ENCODE results near the gene NTNG2. TPM values are rescaled to one million over a fixed set of nuclear protein-coding genes. Genes with fewer than 3 reads are reported as not detected.

The NTNG2 gene
- total RNA-seq, 2 donors from 2014 or later = 1.3 TPM

DNA sequence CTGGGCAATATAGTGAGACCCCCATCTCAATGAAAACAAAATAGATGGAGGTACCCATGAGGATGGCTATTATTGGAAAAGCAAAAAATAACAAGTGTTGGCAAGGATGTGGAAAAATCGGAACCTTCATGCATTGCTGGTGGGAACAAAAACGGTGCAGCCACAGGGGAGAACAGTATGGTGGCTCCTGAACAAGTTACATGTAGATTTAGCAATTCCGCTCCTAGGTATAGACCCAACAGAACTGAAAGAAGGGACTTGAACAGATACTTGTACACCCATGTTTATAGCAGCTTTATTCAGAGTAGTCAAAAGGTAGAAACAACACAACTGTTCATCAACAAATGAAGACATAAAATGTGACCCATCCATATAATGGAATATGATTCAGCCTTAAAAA is 43.0 kb downstream of the NTNG2 start:
- Mint-ChIP-seq H3K9me3 (peaks cover 8% of the 10 kb centered on the region), H3K27ac (no peak overlapping the region), H3K4me1 (peaks cover 8% of the 10 kb centered on the region), H3K36me3 (ENCODE audit: low read depth) (peaks cover 4% of the 10 kb centered on the region), H3K4me3 (no peak overlapping the region), H3K27me3 (ENCODE audit: insufficient read depth) (no peaks in the 10 kb centered on the region)
- no peaks in the 10 kb centered on the region for H3K9me3 ChIP-seq (ENCODE audit: control insufficient read depth, low read length)
- no peaks in the 10 kb centered on the region for H3K36me3 ChIP-seq (ENCODE audit: control insufficient read depth, insufficient read depth, low read length)
- no peak for DNase-seq
- H3K4me3 ChIP-seq (ENCODE audit: low read length) = no peak overlapping the region
- TF ChIP-seq CTCF (conservative IDR thresholded peaks at IDR 0.05) = no peak
- H3K27me3 ChIP-seq (ENCODE audit: control insufficient read depth, insufficient read depth, low read length, poor library complexity, severe bottlenecking) = no peaks in the 10 kb centered on the region
- no peak overlapping the region for H3K27ac ChIP-seq (ENCODE audit: low read depth, low read length)
- H3K4me1 ChIP-seq (ENCODE audit: control insufficient read depth, insufficient read depth, low read length) = no peaks in the 10 kb centered on the region
- 90 to 91% methylated on average over 3 of the region's 3 CpGs for WGBS, 2 experiments (ENCODE audit: insufficient coverage in 1 of 2, insufficient read length in 1 of 2)
- no peak overlapping the region for H3K9ac ChIP-seq (ENCODE audit: extremely low read depth, low read length, poor library complexity, severe bottlenecking)

DNA sequence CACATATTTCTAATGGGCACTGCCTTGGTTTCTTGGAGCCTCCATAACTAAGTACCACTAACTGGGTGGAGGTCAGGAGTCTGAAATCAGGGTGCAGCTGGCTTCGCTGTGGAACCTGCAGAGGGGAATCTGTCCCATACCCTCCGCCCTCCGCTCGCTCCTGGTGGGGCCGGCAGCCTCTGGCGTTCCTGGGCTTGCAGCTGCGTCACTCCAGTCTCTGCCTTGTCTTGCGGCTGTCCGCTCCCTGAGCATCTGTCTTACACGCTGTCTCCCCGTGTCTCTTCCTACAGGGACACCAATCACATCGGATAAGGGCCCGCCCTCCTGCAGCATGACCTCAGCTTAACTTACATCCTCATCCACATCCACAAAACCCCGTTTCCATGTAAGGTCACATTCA is 45.4 kb downstream of the NTNG2 start:
- H3K36me3 ChIP-seq (ENCODE audit: control insufficient read depth, insufficient read depth, low read length) = no peaks in the 10 kb centered on the region
- no peaks in the 10 kb centered on the region for H3K27me3 ChIP-seq (ENCODE audit: control insufficient read depth, insufficient read depth, low read length, poor library complexity, severe bottlenecking)
- no peak for DNase-seq
- peaks cover 8% of the 10 kb centered on the region for H3K4me1 Mint-ChIP-seq
- H3K9me3 Mint-ChIP-seq = peaks cover 8% of the 10 kb centered on the region
- peaks cover 4% of the 10 kb centered on the region for H3K36me3 Mint-ChIP-seq (ENCODE audit: low read depth)
- no peak overlapping the region for H3K4me3 Mint-ChIP-seq
- no peak overlapping the region for H3K9ac ChIP-seq (ENCODE audit: extremely low read depth, low read length, poor library complexity, severe bottlenecking)
- no peaks in the 10 kb centered on the region for H3K9me3 ChIP-seq (ENCODE audit: control insufficient read depth, low read length)
- TF ChIP-seq CTCF (conservative IDR thresholded peaks at IDR 0.05) = no peak
- no peak overlapping the region for H3K27ac Mint-ChIP-seq
- no peak overlapping the region for H3K27ac ChIP-seq (ENCODE audit: low read depth, low read length)
- H3K4me1 ChIP-seq (ENCODE audit: control insufficient read depth, insufficient read depth, low read length) = no peaks in the 10 kb centered on the region
- no peaks in the 10 kb centered on the region for H3K27me3 Mint-ChIP-seq (ENCODE audit: insufficient read depth)
- WGBS, 2 experiments (ENCODE audit: insufficient coverage in 1 of 2, insufficient read length in 1 of 2) = 88 to 98% methylated on average over 11 to 14 of the region's 14 CpGs
- no peak overlapping the region for H3K4me3 ChIP-seq (ENCODE audit: low read length)

DNA sequence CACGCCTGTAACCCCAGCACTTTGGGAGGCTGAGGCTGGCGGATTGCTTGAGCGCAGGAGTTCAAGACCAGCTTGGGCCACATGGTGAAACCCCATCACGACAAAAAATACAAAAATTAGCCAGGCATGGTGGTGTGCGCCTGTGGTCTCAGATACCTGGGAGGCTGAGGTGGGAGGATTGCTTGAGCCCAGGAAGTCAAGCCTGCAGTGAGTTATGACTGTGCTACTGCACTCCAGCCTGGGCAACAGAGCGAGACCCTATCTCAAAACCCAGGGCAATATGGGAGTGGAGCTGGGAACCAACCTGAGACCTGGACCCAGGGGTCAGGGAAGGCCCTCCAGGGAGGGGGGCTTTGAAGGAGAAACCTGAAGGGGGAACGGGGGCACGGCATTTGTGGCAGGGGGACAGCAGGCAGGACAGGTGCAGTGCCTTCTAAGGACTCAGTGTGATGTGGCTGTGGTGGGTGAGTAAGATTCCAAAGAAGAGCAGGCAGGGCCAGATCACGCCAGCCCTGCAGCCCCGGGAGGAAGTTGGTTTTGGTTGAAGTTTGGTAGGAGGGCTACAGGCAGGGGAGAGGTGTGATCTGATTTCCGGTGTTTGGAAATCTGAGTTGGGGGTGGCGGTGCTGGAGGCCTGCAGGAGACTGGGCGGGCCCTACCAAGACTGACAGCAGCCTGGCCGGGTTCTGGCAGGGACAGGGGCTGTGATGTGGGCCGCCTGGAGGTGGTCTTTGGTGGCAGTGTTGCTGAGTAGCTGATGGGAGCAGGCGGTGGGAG is 46.2 kb downstream of the NTNG2 start:
- Mint-ChIP-seq H3K4me3 (no peak overlapping the region), H3K9me3 (peaks cover 8% of the 10 kb centered on the region), H3K36me3 (ENCODE audit: low read depth) (peaks cover 4% of the 10 kb centered on the region), H3K27me3 (ENCODE audit: insufficient read depth) (no peaks in the 10 kb centered on the region), H3K4me1 (peaks cover 6% of the 10 kb centered on the region), H3K27ac (peak overlapping the region; percentile 7)
- peak; percentile 14 for TF ChIP-seq CTCF (conservative IDR thresholded peaks at IDR 0.05)
- Histone ChIP-seq H3K27me3 (ENCODE audit: control insufficient read depth, insufficient read depth, low read length, poor library complexity, severe bottlenecking) (no peaks in the 10 kb centered on the region), H3K9ac (ENCODE audit: extremely low read depth, low read length, poor library complexity, severe bottlenecking) (no peak overlapping the region), H3K4me3 (ENCODE audit: low read length) (no peak overlapping the region), H3K36me3 (ENCODE audit: control insufficient read depth, insufficient read depth, low read length) (no peaks in the 10 kb centered on the region), H3K27ac (ENCODE audit: low read depth, low read length) (no peak overlapping the region), H3K9me3 (ENCODE audit: control insufficient read depth, low read length) (no peaks in the 10 kb centered on the region), H3K4me1 (ENCODE audit: control insufficient read depth, insufficient read depth, low read length) (no peaks in the 10 kb centered on the region)
- 82 to 89% methylated on average over 9 to 16 of the region's 16 CpGs for WGBS, 2 experiments (ENCODE audit: insufficient coverage in 1 of 2, insufficient read length in 1 of 2)
- peak; percentile 79 for DNase-seq

All from endodermal cell (in vitro differentiated cells).